ENCODE data around the gene DYNLRB2.

DYNLRB2 gene

DNA sequence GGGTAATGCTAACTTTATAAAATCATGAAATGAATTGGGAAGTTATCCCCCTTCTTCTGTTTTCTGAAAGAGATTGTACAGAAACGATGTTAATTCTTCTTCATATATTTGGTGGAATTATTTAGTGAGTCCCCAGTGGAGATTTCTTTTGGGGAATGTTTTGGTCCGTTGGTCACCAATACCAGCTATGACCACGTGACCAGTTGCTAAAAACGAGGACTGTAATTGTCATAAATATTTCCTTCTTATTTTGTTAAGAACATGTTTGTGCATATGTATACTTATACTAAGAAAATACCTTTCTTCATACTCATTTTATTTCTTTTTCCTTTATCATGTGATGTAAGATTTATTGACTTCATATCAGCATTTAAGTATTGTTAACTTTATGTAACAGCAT is 10.3 kb upstream of the DYNLRB2 start:
- Histone ChIP-seq H4K20me1 (ENCODE audit: insufficient read depth, low read length, poor library complexity, severe bottlenecking) (no peaks in the 10 kb centered on the region), H3K79me2 (ENCODE audit: insufficient read depth, low read length) (no peaks in the 10 kb centered on the region), H3K36me3 (ENCODE audit: insufficient read depth, low read length) (no peaks in the 10 kb centered on the region), H3K4me1 (ENCODE audit: insufficient read depth, low read length, poor library complexity, severe bottlenecking) (peaks cover 10% of the 10 kb centered on the region), H3K9me3 (ENCODE audit: insufficient read depth, low read depth, low read length) (no peaks in the 10 kb centered on the region), H3K9ac (ENCODE audit: low read depth, low read length, poor library complexity, severe bottlenecking) (no peak overlapping the region), H2AFZ (ENCODE audit: low read length) (no peak overlapping the region), H3K27me3 (ENCODE audit: insufficient read depth, low read length, poor library complexity, severe bottlenecking) (no peaks in the 10 kb centered on the region), H3K4me2 (ENCODE audit: low read depth, low read length, poor library complexity, severe bottlenecking) (no peak overlapping the region), H3K9me2 (replicated peaks; ENCODE audit: low read depth, low read length) (no peaks in the 10 kb centered on the region), H3K4me3 (ENCODE audit: low read length, poor library complexity, severe bottlenecking) (no peak overlapping the region), H3F3A (ENCODE audit: low read depth) (no peaks in the 10 kb centered on the region)
- no peak for TF ChIP-seq EZH2phosphoT487 (IDR thresholded peaks at IDR 0.05; ENCODE audit: borderline replicate concordance)
- TF ChIP-seq, protein P1, sequence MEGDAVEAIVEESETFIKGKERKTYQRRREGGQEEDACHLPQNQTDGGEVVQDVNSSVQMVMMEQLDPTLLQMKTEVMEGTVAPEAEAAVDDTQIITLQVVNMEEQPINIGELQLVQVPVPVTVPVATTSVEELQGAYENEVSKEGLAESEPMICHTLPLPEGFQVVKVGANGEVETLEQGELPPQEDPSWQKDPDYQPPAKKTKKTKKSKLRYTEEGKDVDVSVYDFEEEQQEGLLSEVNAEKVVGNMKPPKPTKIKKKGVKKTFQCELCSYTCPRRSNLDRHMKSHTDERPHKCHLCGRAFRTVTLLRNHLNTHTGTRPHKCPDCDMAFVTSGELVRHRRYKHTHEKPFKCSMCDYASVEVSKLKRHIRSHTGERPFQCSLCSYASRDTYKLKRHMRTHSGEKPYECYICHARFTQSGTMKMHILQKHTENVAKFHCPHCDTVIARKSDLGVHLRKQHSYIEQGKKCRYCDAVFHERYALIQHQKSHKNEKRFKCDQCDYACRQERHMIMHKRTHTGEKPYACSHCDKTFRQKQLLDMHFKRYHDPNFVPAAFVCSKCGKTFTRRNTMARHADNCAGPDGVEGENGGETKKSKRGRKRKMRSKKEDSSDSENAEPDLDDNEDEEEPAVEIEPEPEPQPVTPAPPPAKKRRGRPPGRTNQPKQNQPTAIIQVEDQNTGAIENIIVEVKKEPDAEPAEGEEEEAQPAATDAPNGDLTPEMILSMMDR (conservative IDR thresholded peaks at IDR 0.05; ENCODE audit: low read length), result no peak

DNA sequence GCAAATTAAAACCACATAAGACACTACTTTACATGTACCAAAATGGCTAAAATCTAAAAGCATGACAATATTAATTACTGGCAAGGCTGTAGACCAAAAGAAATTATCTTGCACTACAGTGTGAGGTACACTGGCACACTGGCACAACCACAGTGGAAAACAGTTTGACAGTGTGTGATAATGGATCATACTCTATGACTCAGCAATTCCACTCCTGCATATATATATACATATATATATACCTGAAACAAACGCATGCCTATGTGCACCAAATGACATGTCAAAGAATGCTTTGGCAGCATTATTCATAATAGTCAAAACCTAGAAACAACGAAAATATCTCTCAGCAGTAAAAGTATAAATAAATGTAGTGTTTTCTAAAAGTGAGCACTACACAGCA is 4.6 kb upstream of the DYNLRB2 start:
- H3K27me3 ChIP-seq (ENCODE audit: insufficient read depth, low read length, poor library complexity, severe bottlenecking), result no peaks in the 10 kb centered on the region
- no peak overlapping the region for H3K9ac ChIP-seq (ENCODE audit: low read depth, low read length, poor library complexity, severe bottlenecking)
- H3K9me3 ChIP-seq (ENCODE audit: insufficient read depth, low read depth, low read length), result no peaks in the 10 kb centered on the region

DNA sequence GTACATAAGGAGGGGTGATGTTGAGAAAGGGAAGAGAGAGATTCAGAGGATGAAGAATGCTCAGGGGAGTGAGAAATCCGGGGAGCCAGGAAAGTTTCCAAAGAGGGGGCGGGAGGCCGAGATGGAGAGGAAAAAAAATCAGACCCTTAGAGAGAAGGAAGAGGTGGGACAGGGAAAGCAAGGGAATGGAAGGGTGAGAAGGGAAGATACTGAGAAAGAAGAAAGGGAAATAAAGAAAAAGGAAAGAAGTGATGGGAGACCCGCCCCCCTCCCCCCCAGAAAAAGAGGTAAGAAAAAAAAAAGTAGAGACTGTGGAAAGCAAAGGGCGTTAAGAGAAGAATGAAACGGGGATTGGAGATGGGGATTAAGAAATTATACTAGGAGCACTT is 507 bp downstream of the DYNLRB2 start:
- peak overlapping the region; percentile 87 for H3K4me2 ChIP-seq (ENCODE audit: low read depth, low read length, poor library complexity, severe bottlenecking)
- H3K9ac ChIP-seq (ENCODE audit: low read depth, low read length, poor library complexity, severe bottlenecking), result peak overlapping the region; percentile 77
- peak overlapping the region; percentile 84 for H2AFZ ChIP-seq (ENCODE audit: low read length)

More for the DNA sequence above, 4.6 kb upstream of the DYNLRB2 start:
- Histone ChIP-seq H2AFZ (ENCODE audit: low read length) (no peak overlapping the region), H3K79me2 (ENCODE audit: insufficient read depth, low read length) (no peaks in the 10 kb centered on the region), H3K4me3 (ENCODE audit: low read length, poor library complexity, severe bottlenecking) (peak overlapping the region; percentile 15), H3K9me2 (replicated peaks; ENCODE audit: low read depth, low read length) (no peaks in the 10 kb centered on the region), H4K20me1 (ENCODE audit: insufficient read depth, low read length, poor library complexity, severe bottlenecking) (no peaks in the 10 kb centered on the region), H3F3A (ENCODE audit: low read depth) (0 out of 2 replicates have a peak, but pooled peaks cover 4% of the 10 kb centered on the region), H3K4me1 (ENCODE audit: insufficient read depth, low read length, poor library complexity, severe bottlenecking) (peaks cover 36% of the 10 kb centered on the region), H3K4me2 (ENCODE audit: low read depth, low read length, poor library complexity, severe bottlenecking) (peak overlapping the region; percentile 58), H3K36me3 (ENCODE audit: insufficient read depth, low read length) (no peaks in the 10 kb centered on the region)
- no peak for TF ChIP-seq EZH2phosphoT487 (IDR thresholded peaks at IDR 0.05; ENCODE audit: borderline replicate concordance)
- TF ChIP-seq, protein P1 (conservative IDR thresholded peaks at IDR 0.05; ENCODE audit: low read length), result no peak

More for the DNA sequence above, 507 bp downstream of the DYNLRB2 start:
- H3K4me3 ChIP-seq (ENCODE audit: low read length, poor library complexity, severe bottlenecking), result peak overlapping the region; percentile 78
- no peaks in the 10 kb centered on the region for H3K9me3 ChIP-seq (ENCODE audit: insufficient read depth, low read depth, low read length)
- peaks cover 27% of the 10 kb centered on the region for H3K4me1 ChIP-seq (ENCODE audit: insufficient read depth, low read length, poor library complexity, severe bottlenecking)
- 0 out of 2 replicates have a peak, but pooled peaks cover 4% of the 10 kb centered on the region for H3F3A ChIP-seq (ENCODE audit: low read depth)
- H3K79me2 ChIP-seq (ENCODE audit: insufficient read depth, low read length), result no peaks in the 10 kb centered on the region
- no peaks in the 10 kb centered on the region for H3K9me2 ChIP-seq (replicated peaks; ENCODE audit: low read depth, low read length)
- H3K27me3 ChIP-seq (ENCODE audit: insufficient read depth, low read length, poor library complexity, severe bottlenecking), result no peaks in the 10 kb centered on the region
- no peaks in the 10 kb centered on the region for H4K20me1 ChIP-seq (ENCODE audit: insufficient read depth, low read length, poor library complexity, severe bottlenecking)
- no peak for TF ChIP-seq EZH2phosphoT487 (IDR thresholded peaks at IDR 0.05; ENCODE audit: borderline replicate concordance)
- TF ChIP-seq, protein P1 (conservative IDR thresholded peaks at IDR 0.05; ENCODE audit: low read length), result no peak
- H3K36me3 ChIP-seq (ENCODE audit: insufficient read depth, low read length), result no peaks in the 10 kb centered on the region
